AG10803 (cell line): ENCODE results near the gene C3orf20.

Experiments
- DNase-seq: peaks from one replicate; pipeline ENCODE4 v3.0.0; 2010; ENCODE audit warnings: low read depth
- H3K4me3 ChIP-seq: 2 replicates; pipeline ENCODE4 v1.5.1; 2011; ENCODE audit warnings: mild to moderate bottlenecking, low read length, control low read depth
- CTCF ChIP-seq: conservative IDR thresholded peaks from 2 replicates; pipeline ENCODE4 v1.5.1; 2011; ENCODE audit warnings: mild to moderate bottlenecking, low read length, control low read depth, inconsistent platforms

C3orf20 gene

GRCh38 chr3:14796403-14797077, 121.6 kb downstream of the C3orf20 start:
- no peak for TF ChIP-seq CTCF
- no peak for DNase-seq

DNA sequence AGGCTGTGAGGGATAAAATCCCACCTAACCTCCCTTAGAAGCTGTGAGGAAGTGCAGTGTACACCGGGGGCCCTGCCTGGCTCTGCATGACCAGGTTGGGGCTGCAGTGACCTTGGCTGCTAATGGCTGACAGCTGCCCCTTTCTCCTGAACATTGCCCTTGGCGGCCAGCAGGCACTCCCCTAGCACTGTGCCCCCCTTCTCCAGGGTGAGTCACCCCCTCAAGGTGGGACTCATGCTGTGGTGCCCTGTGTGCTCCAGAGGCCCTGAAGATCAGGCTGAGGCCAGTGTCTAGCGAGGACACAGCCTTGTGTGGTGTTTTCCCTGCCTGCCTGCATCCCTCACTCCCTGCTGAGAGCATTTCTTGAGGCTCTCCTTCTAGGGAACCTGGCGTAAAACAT, 122.8 kb downstream of the C3orf20 start:
- DNase-seq = no peak
- TF ChIP-seq CTCF = no peak
- no peak overlapping the region for H3K4me3 ChIP-seq

More at GRCh38 chr3:14796403-14797077, 121.6 kb downstream of the C3orf20 start:
- H3K4me3 ChIP-seq = no peak overlapping the region

GRCh38 chr3:14798231-14798630, 123.3 kb downstream of the C3orf20 start:
- no peak for TF ChIP-seq CTCF
- DNase-seq = no peak

GRCh38 chr3:14799146-14799545, 124.2 kb downstream of the C3orf20 start:
- H3K4me3 ChIP-seq = no peak overlapping the region
- no peak for DNase-seq
- TF ChIP-seq CTCF = no peak

More at GRCh38 chr3:14798231-14798630, 123.3 kb downstream of the C3orf20 start:
- no peak overlapping the region for H3K4me3 ChIP-seq

DNA sequence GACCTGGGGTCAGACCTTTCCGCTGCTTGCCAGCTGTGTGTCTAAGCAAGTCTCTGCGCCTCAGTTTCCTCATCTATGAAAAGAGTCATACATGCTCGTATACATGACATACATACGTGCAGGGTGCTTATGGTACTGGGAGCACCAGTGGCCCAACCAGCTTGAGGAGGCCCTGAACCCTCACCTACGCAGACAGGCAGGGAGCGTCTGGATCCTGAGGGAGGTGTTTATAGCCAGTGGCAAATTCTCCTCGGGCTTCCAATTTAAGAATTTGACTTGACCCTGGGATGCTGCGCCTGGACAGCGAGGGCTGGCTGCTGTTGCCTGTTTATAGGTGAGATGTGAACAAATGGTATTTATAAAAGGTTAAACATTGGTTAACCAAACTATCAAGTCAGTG, 126.1 kb downstream of the C3orf20 start:
- H3K4me3 ChIP-seq = no peak overlapping the region
- DNase-seq = no peak
- TF ChIP-seq CTCF = no peak

- no peak overlapping the region for H3K4me3 ChIP-seq
- no peak for DNase-seq
- no peak for TF ChIP-seq CTCF
Observed at GRCh38 chr3:14801668-14802380, 126.9 kb downstream of the C3orf20 start.

- no peak for TF ChIP-seq CTCF
- no peak for DNase-seq
- H3K4me3 ChIP-seq = no peak overlapping the region
Observed at GRCh38 chr3:14802381-14802731, 127.4 kb downstream of the C3orf20 start.
